ENCODE measurements around the gene PTPN12. TPM values are rescaled to one million over a fixed set of nuclear protein-coding genes. Genes with fewer than 3 reads are reported as not detected.

The PTPN12 gene
- polyA plus RNA-seq, 4 donors: 14.3 to 39.1 (median 21.9) TPM

DNA sequence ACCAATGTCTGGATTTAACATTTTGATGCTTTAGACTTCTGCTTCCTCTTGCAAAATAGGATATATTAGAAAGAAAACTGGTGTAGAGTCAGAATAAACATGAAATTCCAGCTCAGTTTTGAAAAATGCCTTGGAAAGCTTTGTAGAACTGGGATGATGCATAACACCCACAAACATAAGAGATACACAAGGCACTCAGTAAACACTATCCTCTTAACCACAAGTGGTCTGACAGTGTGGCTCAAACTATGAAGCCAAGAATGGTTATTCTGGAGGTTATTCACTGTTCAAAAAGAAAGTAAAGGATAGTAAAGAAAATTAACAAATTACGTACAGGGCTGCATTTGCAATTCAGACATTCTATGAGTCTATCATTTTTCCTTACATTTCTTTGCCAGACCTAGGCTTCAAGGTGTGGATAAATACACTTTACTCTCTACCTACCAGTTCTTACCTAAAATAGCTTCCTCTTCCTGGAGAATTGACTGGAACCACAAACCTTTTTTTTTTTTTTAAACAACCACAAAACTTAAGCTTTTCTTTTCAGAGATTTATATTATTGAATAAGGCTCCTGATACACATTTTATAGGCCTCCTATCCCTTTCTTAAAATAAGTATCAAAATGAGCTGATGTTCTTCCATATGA is 150.1 kb downstream of the PTPN12 start:
- no peak for FAIRE-seq
- Histone ChIP-seq H3K9me3 (ENCODE audit: control insufficient read depth in 2 of 2, insufficient read depth in 1 of 2, low read depth in 1 of 2, low read length in 1 of 2) (no peaks in the 10 kb centered on the region), H3K36me3 (ENCODE audit: control insufficient read depth in 3 of 3, insufficient read depth in 2 of 3, low read depth in 1 of 3, low read length in 3 of 3) (peaks cover 0 to 29% (median 3%) of the 10 kb centered on the region in 3 donors), H3K27ac (ENCODE audit: low read depth in 1 of 3, low read length in 2 of 3) (peak overlapping the region in 2 of 3 donors; percentile 15 to 33), H3K4me3 (ENCODE audit: low read depth in 1 of 3, low read length in 3 of 3) (no peak overlapping the region), H3K27me3 (ENCODE audit: control insufficient read depth in 3 of 3, insufficient read depth in 3 of 3, low read length in 3 of 3) (no peaks in the 10 kb centered on the region), H3K4me1 (ENCODE audit: control insufficient read depth in 3 of 3, insufficient read depth in 2 of 3, low read depth in 1 of 3, low read length in 2 of 3) (peaks cover 7 to 21% (median 19%) of the 10 kb centered on the region in 3 donors)
- no peak for DNase-seq
- 50 to 68% (median 65%) methylated on average over 1 of the region's 1 CpG for WGBS, 3 donors

DNA sequence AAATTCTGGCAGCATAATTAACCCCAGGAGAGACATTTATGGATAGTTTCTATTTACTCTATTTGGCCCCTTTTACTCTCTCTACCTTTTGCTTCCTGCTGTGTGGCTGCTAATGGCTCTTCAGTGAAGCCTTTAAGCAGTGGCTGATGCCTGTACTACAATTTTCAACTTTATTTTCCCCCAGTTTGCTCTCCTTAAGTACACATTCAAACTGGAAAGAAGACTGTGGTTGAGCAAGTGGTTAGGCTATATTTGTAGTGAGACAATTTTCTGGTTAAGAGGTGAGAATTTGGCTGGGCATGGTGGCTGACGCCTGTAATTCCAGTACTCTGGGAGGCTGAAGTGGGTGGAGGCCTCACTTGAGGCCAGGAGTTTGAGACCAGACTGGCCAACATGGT is 150.7 kb downstream of the PTPN12 start:
- no peaks in the 10 kb centered on the region for H3K27me3 ChIP-seq (ENCODE audit: control insufficient read depth in 3 of 3, insufficient read depth in 3 of 3, low read length in 3 of 3)
- no peaks in the 10 kb centered on the region for H3K9me3 ChIP-seq (ENCODE audit: control insufficient read depth in 2 of 2, insufficient read depth in 1 of 2, low read depth in 1 of 2, low read length in 1 of 2)
- DNase-seq: no peak
- no peak overlapping the region for H3K4me3 ChIP-seq (ENCODE audit: low read depth in 1 of 3, low read length in 3 of 3)
- FAIRE-seq: no peak
- 61 to 77% (median 75%) methylated on average over 1 of the region's 1 CpG for WGBS, 3 donors
- peak overlapping the region in 1 of 3 donors; percentile 45 for H3K27ac ChIP-seq (ENCODE audit: low read depth in 1 of 3, low read length in 2 of 3)
- peaks cover 0 to 26% (median 3%) of the 10 kb centered on the region in 3 donors for H3K36me3 ChIP-seq (ENCODE audit: control insufficient read depth in 3 of 3, insufficient read depth in 2 of 3, low read depth in 1 of 3, low read length in 3 of 3)
- peaks cover 7 to 24% (median 19%) of the 10 kb centered on the region in 3 donors for H3K4me1 ChIP-seq (ENCODE audit: control insufficient read depth in 3 of 3, insufficient read depth in 2 of 3, low read depth in 1 of 3, low read length in 2 of 3)

Other genes starting within 250 kb of the PTPN12 start
- 10 to 100 TPM in 1 of 4 donors, 1 to 10 TPM in 3; 3.0 to 12.3 (median 4.9) TPM for gene GSAP, start 120.9 kb upstream of the PTPN12 start, polyA plus RNA-seq
- 10 to 100 TPM in 1 of 4 donors, 1 to 10 TPM in 3; 6.4 to 17.5 (median 7.4) TPM for gene RSBN1L, start 159.2 kb downstream of the PTPN12 start, polyA plus RNA-seq

Measured in small intestine (tissue), 7 donors.